Activated CD4-positive, alpha-beta T cell treated with anti-CD3 and anti-CD28 coated beads, Interleukin-2, amount 10 ng/mL, durations not matched to agents 7 days and 5 days (primary cell): ENCODE measurements around the gene RRN3. TPM values are rescaled to one million over a fixed set of nuclear protein-coding genes. Genes with fewer than 3 reads are reported as not detected.
"Not testable (repeated sequence)": the region's sequence is repeated elsewhere in the genome, so short reads cannot be mapped to it uniquely, and the experiment has no call there.

ENCODE experiments used
- CTCF ChIA-PET: fragments of 350-600 bp; sonication (Branson Sonifier 250); formaldehyde crosslinking; loops from one replicate; lab custom pipeline; 2021; ENCODE audit warnings: antibody characterized with exemption; lab: Charles Lee
- POLR2A ChIA-PET: fragments of 350-600 bp; sonication (Branson Sonifier 250); formaldehyde crosslinking; loops from one replicate; lab custom pipeline; 2021; ENCODE audit warnings: antibody characterized with exemption; lab: Charles Lee
- DNase-seq: peaks from one replicate; pipeline ENCODE4 v3.0.0-alpha.2; 2020
- H3K27ac Mint-ChIP-seq: one replicate; pipeline ENCODE4 v1.8.0; 2021; ENCODE audit warnings: mild to moderate bottlenecking, moderate library complexity, mixed read lengths
- H3K27me3 Mint-ChIP-seq: one replicate; pipeline ENCODE4 v1.8.0; 2021; ENCODE audit warnings: mixed read lengths
- H3K36me3 Mint-ChIP-seq: one replicate; pipeline ENCODE4 v1.8.0; 2021; ENCODE audit warnings: low read depth, mixed read lengths
- H3K4me1 Mint-ChIP-seq: one replicate; pipeline ENCODE4 v1.8.0; 2021; ENCODE audit warnings: mixed read lengths
- H3K4me3 Mint-ChIP-seq: one replicate; pipeline ENCODE4 v1.8.0; 2021; ENCODE audit warnings: mild to moderate bottlenecking, moderate library complexity, mixed read lengths
- H3K9me3 Mint-ChIP-seq: one replicate; pipeline ENCODE4 v1.8.0; 2021; ENCODE audit warnings: mixed read lengths
- total RNA-seq, 2 experiments: library from RNA; stranded (reverse); gene quantifications; one replicate each; pipeline ENCODE4 v1.2.3, GENCODE V29; 2021

Gene RRN3
- total RNA-seq, 2 experiments from 2014 or later = 27.4 to 27.9 TPM

GRCh38 chr16:15035163-15035729 is 58.8 kb downstream of the RRN3 start:
- Mint-ChIP-seq H3K9me3 (no peaks in the 10 kb centered on the region), H3K4me1 (peaks cover 11% of the 10 kb centered on the region), H3K27me3 (no peaks in the 10 kb centered on the region), H3K4me3 (no peak overlapping the region), H3K36me3 (peaks cover 56% of the 10 kb centered on the region), H3K27ac (no peak overlapping the region)
- no peak for DNase-seq
- CTCF ChIA-PET = no interaction called here
- POLR2A ChIA-PET = no interaction called here

DNA sequence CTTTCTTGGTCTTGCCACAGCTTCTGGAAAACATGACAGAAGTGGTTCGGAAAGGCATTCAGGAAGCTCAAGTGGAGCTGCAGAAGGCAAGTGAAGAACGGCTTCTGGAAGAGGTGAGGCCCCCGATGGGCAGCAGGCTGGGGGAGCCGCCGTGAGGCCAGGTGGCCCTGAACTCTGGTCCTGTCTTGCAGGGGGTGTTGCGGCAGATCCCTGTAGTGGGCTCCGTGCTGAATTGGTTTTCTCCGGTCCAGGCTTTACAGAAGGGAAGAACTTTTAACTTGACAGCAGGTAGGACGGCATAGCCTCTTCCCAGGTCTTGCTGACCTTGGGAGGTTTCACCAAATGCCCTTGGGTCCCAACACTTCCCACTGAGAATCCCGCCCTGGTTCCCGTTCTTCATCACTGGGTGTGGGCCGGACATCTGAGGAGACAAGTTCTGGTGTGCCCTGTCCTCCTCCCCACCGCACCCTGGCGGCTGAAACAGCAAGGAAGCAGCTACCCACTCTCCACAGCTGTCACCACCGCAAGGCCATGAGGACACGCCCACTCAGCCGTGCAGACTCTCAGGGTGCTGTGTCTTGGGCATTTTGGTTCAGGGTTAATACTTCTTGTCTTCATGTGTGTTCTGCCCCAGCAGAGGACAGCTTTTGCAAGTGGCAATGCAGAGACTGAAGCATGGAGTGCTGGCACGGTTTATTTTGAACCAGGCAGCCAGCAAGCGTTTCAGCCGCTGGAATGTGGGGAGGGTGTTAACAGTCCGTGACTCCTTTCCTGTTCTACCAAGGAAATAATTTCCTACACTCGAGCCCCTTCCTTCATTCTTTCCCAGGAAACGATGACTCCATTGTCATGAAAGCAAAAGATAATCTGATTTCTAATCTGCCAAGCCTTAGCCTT is 59.6 kb downstream of the RRN3 start:
- H3K27me3 Mint-ChIP-seq = no peaks in the 10 kb centered on the region
- CTCF ChIA-PET = interaction anchor here (1.3 kb wide), 1 partner anchor 21 kb away, joined by 3 read pairs; no protein-coding TSS in a partner anchor
- POLR2A ChIA-PET = no interaction called here

DNA sequence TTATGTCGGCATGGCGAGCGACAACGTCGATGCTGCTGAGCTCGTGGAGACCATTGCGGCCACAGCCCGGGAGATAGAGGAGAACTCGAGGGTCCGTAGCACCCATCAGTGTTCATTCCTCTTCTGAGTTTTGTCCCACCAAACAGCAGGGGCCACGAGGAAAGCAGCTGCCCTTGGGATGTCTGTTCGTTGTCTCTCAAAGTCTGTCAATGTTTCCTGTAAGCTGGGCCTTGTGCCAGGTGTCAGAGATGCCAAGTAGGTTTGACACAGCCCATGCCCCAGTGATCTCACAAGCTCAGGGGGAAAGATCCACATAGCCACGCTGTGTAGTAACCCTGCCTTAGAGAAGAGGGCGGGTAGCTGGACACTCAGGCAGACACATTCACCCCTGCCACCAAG is 60.8 kb downstream of the RRN3 start:
- Mint-ChIP-seq H3K4me3 (no peak overlapping the region), H3K9me3 (no peaks in the 10 kb centered on the region), H3K27ac (no peak overlapping the region), H3K4me1 (peaks cover 11% of the 10 kb centered on the region), H3K36me3 (peaks cover 44% of the 10 kb centered on the region), H3K27me3 (no peaks in the 10 kb centered on the region)
- no peak for DNase-seq
- ChIA-PET CTCF (interaction anchor here (0.9 to 1.3 kb wide), 3 partner anchors 9 to 19 kb away, joined by 3 read pairs; no protein-coding TSS in a partner anchor), POLR2A (no interaction called here)

More for the DNA sequence above, 59.6 kb downstream of the RRN3 start:
- no peak overlapping the region for H3K27ac Mint-ChIP-seq
- DNase-seq = no peak
- H3K4me3 Mint-ChIP-seq = no peak overlapping the region
- H3K4me1 Mint-ChIP-seq = peaks cover 11% of the 10 kb centered on the region
- peaks cover 49% of the 10 kb centered on the region for H3K36me3 Mint-ChIP-seq
- H3K9me3 Mint-ChIP-seq = no peaks in the 10 kb centered on the region

DNA sequence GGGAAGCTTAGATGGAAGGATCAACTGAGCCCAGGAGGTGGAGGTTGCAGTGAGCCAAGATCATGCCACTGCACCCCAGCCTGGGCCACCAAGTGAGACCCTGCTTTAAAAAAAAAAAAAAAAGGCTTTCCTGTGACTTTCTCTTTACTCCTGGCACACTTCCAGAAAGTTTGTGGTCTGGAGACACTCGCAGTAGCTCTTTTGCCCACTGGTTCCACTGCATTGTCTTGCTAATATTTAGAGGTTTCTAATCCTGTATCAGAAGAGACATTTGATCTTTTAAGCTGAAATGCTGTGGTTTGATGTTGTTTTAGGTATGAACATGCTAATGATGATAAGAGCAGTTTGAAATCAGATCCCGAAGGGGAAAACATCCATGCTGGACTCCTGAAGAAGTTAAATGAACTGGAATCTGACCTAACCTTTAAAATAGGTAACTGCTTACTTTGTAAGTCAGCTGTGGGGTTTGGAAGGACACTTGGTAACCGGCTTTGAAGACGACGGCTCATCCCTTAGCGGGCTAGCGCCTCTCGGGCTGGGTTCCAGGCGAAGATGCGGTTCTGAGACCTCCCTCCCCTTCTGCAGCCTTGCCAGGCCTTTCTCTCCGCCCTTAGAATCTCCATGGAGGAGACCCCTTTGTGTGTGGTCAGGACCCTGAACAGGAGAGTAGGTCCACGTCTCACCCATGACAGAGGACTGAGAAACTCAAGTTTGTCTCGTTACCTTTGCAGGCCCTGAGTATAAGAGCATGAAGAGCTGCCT is 61.3 kb downstream of the RRN3 start:
- Mint-ChIP-seq H3K27ac (no peak overlapping the region), H3K4me1 (peaks cover 9% of the 10 kb centered on the region), H3K4me3 (no peak overlapping the region), H3K9me3 (no peaks in the 10 kb centered on the region), H3K36me3 (peaks cover 44% of the 10 kb centered on the region), H3K27me3 (no peaks in the 10 kb centered on the region)
- CTCF ChIA-PET = interaction anchor here (0.6 to 1.3 kb wide), 5 partner anchors 8 to 19 kb away, joined by 3 to 4 read pairs (median 3); no protein-coding TSS in a partner anchor
- no peak for DNase-seq
- POLR2A ChIA-PET = no interaction called here

DNA sequence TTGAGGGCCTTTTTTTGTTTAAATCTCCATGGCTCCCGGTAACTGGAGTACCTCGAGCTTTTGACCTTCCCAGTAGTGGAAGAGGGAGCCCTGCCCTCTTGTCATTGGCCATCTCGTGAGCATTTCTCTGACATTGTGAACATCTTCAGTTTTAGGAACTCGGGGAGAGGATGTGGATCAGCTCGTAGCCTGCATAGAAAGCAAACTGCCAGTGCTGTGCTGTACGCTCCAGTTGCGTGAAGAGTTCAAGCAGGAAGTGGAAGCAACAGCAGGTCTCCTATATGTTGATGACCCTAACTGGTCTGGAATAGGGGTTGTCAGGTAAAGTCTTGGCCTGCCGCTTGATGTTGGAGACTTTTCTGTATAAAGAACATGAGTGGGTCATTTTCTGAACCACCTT is 62.5 kb downstream of the RRN3 start:
- ChIA-PET POLR2A (no interaction called here), CTCF (no interaction called here)
- Mint-ChIP-seq H3K27ac (no peak overlapping the region), H3K36me3 (peaks cover 35% of the 10 kb centered on the region), H3K27me3 (no peaks in the 10 kb centered on the region), H3K4me1 (peaks cover 9% of the 10 kb centered on the region), H3K4me3 (no peak overlapping the region), H3K9me3 (no peaks in the 10 kb centered on the region)
- DNase-seq = no peak

GRCh38 chr16:15031179-15031578 is 62.9 kb downstream of the RRN3 start:
- H3K9me3 Mint-ChIP-seq = no peaks in the 10 kb centered on the region
- H3K27me3 Mint-ChIP-seq = no peaks in the 10 kb centered on the region
- peaks cover 37% of the 10 kb centered on the region for H3K36me3 Mint-ChIP-seq
- no peak overlapping the region for H3K4me3 Mint-ChIP-seq
- peak overlapping the region; percentile 46 for H3K27ac Mint-ChIP-seq
- no peak for DNase-seq
- ChIA-PET CTCF (no interaction called here), POLR2A (no interaction called here)
- peaks cover 9% of the 10 kb centered on the region for H3K4me1 Mint-ChIP-seq

DNA sequence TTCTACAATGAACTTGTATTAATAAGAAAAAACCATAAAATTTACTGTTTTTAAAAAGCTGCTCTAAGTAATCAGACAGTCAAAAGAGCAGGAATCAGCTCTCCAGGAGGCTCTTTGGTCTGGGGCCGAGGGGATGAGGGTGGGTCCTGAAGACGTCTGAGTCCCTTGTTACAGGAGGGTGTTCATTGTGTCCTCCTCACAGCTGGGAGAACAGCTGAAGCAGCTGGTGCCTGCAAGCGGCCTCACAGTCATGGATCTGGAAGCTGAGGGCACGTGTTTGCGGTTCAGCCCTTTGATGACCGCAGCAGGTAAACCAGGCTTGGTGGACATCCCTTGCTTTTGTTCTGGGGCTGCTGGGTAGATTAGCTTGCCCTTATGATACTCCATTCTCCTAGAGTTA is 64.3 kb downstream of the RRN3 start:
- H3K9me3 Mint-ChIP-seq, H3K4me1 Mint-ChIP-seq, H3K27ac Mint-ChIP-seq: not testable (repeated sequence)

GRCh38 chr16:15028801-15029698 is 65.0 kb downstream of the RRN3 start:
- peaks cover 38% of the 10 kb centered on the region for H3K36me3 Mint-ChIP-seq
- POLR2A ChIA-PET, H3K4me3 Mint-ChIP-seq, DNase-seq, CTCF ChIA-PET, H3K9me3 Mint-ChIP-seq, H3K27ac Mint-ChIP-seq, H3K4me1 Mint-ChIP-seq, H3K27me3 Mint-ChIP-seq: not testable (repeated sequence)

More for the DNA sequence above, 64.3 kb downstream of the RRN3 start:
- CTCF ChIA-PET, DNase-seq, POLR2A ChIA-PET, H3K27me3 Mint-ChIP-seq, H3K4me3 Mint-ChIP-seq: not testable (repeated sequence)
- peaks cover 38% of the 10 kb centered on the region for H3K36me3 Mint-ChIP-seq

DNA sequence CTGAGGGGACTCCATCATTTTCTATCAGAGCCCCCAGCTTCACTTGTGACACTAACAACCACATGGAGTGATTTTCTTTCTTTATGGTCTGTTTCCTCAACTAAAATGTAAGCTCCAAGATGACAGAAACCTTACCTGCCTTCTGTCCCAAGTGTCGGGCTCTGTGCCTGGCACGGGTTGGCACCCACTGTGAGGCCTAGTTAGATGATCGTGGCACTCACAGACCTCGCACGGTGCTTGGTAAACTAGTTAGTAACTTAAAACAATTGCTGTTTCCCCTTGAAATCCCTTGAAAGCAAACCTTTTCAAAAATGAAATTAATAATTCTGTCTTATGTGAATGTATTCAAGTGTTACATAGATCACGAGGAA is 65.7 kb downstream of the RRN3 start:
- H3K9me3 Mint-ChIP-seq, H3K27me3 Mint-ChIP-seq, H3K4me1 Mint-ChIP-seq, H3K4me3 Mint-ChIP-seq, H3K27ac Mint-ChIP-seq, POLR2A ChIA-PET, CTCF ChIA-PET, DNase-seq: not testable (repeated sequence)
- peaks cover 35% of the 10 kb centered on the region for H3K36me3 Mint-ChIP-seq

GRCh38 chr16:15027503-15028344 is 66.3 kb downstream of the RRN3 start:
- H3K9me3 Mint-ChIP-seq, DNase-seq, POLR2A ChIA-PET, H3K27ac Mint-ChIP-seq, H3K4me1 Mint-ChIP-seq, CTCF ChIA-PET, H3K4me3 Mint-ChIP-seq, H3K27me3 Mint-ChIP-seq: not testable (repeated sequence)
- peaks cover 38% of the 10 kb centered on the region for H3K36me3 Mint-ChIP-seq

DNA sequence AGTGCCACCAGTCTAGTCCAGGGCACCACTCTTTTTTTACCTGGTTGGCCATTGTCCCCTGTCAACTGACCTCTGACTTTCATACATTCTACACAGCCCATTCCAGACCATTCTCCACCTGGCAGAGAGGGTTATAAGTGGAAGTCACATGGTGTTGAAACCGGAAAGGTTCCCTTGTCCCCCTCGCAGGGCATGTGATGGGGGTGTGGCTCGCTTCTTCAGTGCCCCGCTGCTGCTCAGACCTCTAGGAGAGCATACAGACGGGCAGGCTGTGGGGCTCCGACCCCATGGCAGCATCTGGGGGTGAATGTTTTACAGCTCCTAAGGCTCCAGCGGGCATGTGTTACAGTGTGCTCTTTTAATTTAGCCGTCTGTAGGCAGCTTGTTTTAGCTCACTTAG is 67.0 kb downstream of the RRN3 start:
- H3K4me1 Mint-ChIP-seq = peaks cover 12% of the 10 kb centered on the region
- H3K27ac Mint-ChIP-seq, POLR2A ChIA-PET, H3K9me3 Mint-ChIP-seq, H3K4me3 Mint-ChIP-seq, CTCF ChIA-PET, DNase-seq, H3K27me3 Mint-ChIP-seq: not testable (repeated sequence)
- peaks cover 41% of the 10 kb centered on the region for H3K36me3 Mint-ChIP-seq
